ENCODE results near the gene IGF2R.
"Not testable (repeated sequence)": the region's sequence is repeated elsewhere in the genome, so short reads cannot be mapped to it uniquely, and the experiment has no call there.

Gene IGF2R

DNA sequence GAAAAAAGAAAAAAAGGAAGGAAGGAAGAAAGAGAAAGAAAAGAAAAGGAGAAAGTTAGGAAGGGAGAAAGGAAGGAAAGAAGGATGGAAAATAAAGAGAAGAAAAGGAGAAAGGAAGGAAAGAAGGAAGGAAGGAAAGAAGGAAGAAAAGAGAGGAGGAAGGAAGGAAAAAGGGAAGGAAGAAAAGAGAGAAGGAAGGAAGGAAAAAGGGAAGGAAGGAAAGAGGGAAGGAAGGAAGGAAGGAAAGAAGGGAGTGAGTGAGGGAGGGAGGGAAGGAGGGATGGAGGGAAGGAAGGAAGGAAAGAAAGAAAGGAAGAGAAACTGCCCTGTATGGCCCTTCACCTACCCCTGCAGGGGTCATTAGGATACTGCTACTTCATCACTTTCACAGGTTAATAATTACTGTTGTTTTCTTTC, 12.9 kb upstream of the IGF2R start:
- DNase-seq, result no peak

DNA sequence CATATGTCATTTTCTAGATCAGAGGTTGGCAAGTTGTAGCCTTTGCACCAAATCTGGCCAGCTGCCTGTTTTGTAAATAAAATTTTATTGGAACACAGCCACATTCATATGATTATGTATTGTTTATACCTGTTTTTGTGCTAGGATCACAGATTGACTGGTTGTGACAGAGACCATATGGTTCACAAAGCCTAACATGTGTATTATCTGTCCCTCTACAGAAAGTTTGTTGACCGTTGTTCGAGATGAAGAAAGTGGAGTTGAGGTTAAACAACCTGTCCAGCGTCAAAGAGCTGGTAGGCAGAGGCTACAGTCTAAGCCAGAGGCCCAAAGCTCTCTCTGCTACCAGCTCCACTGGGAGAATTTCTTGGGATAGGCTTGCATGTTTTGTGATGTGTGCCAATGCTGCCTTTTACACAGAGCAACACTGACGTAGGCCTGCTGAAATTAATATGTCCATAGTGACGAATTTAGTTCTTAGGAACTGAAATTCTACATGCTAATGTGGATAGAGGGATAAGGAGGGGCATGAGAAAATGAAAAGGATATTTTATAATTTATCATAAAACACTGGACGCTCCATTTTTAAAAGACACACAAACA, 11.7 kb upstream of the IGF2R start:
- no peak for DNase-seq

DNA sequence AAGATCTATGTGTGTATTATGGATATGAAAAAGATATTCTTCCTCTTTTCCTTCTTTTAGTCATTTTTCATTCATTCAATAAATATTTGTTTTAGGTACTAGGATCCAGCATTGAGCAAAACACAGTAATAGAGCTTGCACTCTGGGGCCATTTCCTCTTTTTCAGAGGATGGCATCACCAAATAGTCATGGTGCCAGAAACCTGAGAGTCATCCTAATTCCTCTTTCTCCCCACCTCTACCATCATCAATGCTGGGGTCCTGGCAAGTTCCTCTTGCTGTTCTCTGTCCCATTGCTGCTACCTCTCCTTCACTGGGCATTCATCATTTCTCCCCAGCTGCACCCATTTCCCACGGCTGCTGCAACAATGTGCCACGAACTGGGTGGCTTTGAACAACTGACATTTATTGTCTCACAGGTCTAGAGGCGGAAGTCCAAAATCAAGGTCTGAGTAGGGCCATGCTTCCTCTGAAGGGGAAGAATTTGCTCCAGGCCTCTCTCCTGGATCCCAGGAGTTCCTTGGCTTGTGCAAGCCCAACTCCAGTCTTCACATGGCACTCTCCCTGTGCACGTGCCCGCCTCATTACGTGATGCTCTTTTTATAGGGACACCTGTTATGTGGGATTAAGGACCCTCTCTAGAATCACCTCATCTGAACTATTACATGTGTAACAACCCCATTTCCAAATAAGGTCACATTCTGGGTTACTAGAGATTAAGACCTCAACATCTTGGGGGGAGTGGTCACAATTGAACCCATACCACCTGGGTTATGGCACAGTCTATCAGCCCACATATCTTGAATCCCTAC, 9.5 kb upstream of the IGF2R start:
- no peak for DNase-seq

DNA sequence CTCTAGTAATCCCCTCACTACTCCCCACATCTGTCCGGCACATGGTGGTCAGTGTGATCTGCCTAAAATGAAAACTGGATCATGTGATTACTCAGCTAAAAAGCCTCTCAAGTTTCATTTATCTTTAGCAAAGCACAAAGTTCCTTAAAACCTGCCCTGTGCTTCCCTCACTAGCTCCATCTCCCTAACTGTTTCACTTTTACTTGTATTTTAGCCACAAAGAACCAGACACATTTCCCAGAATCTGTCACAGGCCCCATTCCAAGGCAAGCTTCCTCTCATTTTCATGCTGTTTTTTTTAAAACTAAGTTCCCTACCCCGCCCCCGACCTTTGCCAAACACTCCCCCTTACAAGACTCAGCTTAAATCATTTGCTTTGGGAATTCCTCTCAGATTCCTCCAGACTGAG, 8.9 kb upstream of the IGF2R start:
- DNase-seq, result no peak

DNA sequence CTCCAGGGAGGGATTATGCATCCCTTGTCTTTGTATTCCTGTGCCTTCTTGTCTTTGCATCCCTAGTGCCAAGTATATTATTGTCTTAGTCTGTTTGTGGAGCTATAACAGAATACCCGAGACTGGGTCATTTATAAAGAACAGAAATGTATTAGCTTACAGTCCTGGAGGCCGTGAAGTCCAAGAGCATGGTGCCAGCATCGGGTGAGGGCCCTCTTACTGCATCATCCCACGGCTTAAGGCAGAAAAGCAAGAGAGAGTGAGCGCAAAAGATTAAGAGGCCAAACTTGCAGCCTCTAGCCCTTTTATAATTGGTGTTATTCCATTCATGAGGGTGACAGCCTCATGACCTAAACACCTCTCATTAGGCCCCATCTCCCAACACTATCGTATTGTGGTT, 8.4 kb upstream of the IGF2R start:
- no peak for DNase-seq

DNA sequence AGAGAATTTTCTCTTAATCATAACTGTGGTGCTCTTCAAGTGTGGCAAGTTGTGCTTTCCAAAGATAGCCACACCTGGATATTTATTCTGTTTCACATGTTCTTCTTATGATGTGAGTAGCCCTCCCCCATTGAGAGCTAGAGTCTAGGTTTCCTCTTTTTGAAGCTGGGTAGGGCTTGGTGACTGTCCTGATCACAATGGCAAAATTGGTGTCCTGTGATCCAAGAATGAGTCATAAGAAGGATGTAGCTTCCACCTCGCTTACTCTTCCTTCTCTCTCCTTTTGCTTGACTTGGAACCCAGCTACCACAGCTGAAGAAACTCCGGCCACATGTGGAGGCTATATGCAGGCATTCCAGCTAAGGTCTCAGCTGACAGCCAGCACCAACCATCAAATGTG, 7.4 kb upstream of the IGF2R start:
- no peak for DNase-seq

DNA sequence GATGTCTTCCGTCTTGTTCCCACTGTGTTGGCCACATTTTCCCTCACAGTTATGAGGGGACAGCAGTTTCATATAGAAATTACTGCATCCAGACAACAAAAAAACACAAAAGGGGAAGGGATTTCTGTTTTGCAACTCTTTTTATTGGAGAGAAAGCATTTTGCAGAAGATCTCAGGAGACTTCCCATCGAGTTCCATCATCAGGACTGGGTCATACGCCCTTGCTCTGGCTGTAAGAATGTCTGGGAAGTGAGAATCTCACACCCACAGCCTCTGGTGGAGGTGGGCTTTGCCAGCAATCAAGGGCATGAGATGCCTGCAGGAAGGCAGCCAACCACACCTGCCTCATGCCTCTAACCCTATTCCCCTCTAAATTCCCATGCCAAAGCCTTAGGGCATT, 5.8 kb upstream of the IGF2R start:
- no peak for DNase-seq

DNA sequence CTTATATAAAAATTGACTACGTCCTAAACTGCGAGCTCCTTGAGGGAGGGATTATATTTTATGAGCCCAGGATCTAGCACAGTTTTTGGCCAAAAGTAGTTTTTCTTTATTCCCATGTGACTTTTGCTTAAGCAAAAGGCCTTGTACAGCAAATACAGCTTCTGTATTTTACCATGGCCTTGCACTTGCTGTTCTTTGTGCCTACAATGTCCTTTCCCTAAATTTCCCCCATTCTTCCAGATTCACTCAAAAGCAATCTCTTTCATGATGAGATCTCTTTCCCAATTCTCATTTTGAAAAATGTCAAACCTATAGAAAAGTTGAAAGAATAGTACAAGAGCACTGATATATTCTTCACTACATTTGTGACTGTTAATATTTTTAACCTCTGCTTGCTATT, 4.8 kb upstream of the IGF2R start:
- DNase-seq, result no peak

DNA sequence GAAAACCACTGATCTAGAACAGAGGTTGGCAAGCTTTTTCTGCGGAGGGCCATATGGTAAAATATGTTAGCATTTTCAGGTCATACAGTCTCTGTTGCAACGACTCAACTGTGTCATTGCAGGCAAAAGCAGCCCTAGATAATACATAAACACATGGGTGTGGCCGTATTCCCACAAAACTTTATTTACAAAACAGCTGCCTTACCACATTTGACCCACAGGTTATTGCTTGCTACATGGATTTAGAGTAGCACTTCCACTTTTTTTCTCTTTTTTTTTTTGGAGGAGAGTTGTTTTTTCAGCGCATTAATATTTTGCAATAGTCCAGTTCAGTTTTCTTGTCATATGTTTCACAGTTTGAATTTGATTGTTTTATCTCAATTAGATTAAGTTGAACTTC, 2.5 kb upstream of the IGF2R start:
- no peak for DNase-seq

DNA sequence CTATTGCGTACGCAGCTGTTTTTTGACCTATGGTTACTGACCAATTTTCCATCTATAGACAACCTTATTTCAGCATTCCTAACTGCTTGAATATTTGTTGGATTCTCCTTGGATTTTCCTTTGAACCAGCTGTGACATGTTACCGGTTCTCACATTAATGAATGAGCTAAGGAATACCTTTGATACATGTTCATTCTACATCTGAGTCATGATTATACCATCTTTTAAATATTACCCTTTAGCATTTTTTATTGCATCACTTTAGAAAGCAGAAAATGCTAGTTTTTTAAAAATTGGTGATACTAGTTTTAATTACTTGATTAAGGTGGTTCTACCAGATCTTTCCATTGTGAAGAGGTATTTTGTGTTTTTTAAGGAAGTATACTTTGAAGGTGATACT, 1.9 kb upstream of the IGF2R start:
- no peak for DNase-seq

DNA sequence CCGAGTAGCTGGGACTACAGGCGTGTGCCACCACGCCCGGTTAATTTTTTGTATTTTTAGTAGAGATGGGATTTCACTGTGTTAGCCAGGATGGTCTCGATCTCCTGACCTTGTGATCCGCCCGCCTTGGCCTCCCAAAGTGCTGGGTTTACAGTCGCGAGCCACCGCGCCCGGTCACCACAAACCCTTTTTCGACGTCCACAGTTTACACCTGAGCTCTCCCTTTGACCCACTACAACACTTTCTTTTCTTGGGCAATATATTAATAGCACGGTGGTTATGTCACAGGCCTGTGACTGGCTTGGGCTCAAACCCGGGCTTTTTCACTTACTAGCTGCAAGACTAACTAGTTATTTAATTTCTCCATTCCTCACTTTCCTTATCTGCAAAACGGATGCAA, 1.3 kb upstream of the IGF2R start:
- DNase-seq, result not testable (repeated sequence)

DNA sequence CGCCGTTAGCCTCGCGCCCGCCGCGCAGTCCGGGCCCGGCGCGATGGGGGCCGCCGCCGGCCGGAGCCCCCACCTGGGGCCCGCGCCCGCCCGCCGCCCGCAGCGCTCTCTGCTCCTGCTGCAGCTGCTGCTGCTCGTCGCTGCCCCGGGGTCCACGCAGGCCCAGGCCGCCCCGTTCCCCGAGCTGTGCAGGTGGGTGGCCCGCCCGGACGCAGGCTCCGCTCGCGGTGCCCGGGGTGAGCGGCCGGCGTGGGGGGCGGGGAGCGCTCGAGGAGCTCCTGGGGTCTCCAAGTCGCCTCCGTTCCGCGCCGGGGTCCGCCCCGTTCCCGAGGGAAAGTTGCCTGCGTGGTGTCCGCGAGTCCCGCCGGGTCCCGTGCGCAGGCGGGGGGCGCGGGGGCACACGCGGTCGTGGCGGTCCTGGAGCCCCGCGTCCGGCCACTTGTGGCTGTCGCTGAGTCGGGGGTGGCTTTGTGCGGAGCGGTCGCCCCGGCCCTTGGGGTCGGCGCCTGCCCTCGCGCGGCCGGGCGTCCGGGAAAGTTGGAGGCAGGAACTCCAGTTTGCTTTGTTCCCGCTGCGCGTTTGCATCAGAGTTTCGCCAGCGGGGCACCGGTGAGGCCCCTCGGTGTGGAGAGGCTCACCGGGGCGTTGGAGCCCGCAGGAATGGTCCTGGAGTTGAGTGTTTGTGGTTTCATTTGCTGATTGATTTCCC, 476 bp downstream of the IGF2R start:
- peak; percentile 79 for DNase-seq

DNA sequence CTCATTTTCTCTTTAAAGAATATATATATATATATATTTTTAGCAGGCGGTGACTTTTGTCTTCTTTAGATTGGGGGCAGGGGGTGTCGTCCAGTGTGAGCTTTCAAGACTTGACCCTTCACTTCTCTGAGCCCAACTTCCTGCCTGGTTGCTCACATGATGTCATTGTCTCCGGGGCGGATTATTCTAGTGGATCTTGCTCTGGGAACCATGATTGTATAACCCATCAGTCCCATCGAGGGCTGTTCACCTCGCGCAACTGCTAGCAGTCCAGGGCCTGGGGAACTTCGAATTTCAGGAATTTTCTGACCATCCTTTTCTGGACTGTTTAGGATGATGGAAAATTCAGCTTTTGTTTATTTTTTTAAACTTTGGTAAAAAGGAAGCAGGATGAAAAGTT, 1.0 kb downstream of the IGF2R start:
- no peak for DNase-seq

DNA sequence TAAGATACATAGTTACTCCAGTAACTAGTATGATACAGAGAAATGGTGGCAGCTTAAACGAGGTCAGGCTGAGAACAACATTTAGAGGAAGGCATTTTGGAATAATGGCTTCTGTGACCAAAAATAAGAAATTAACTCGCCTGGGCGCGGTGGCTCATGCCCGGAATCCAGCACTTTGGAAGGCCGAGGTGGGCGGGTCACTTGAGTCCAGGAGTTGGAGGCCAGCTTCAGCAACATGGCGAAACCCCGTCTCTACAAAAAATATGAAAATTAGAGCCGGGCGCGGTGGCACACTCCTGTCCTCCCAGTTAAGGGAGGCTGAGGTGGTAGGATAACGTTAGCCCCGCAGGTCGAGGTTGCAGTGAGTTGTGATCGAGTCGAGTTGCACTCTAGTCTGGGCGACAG, 1.8 kb downstream of the IGF2R start:
- no peak for DNase-seq

DNA sequence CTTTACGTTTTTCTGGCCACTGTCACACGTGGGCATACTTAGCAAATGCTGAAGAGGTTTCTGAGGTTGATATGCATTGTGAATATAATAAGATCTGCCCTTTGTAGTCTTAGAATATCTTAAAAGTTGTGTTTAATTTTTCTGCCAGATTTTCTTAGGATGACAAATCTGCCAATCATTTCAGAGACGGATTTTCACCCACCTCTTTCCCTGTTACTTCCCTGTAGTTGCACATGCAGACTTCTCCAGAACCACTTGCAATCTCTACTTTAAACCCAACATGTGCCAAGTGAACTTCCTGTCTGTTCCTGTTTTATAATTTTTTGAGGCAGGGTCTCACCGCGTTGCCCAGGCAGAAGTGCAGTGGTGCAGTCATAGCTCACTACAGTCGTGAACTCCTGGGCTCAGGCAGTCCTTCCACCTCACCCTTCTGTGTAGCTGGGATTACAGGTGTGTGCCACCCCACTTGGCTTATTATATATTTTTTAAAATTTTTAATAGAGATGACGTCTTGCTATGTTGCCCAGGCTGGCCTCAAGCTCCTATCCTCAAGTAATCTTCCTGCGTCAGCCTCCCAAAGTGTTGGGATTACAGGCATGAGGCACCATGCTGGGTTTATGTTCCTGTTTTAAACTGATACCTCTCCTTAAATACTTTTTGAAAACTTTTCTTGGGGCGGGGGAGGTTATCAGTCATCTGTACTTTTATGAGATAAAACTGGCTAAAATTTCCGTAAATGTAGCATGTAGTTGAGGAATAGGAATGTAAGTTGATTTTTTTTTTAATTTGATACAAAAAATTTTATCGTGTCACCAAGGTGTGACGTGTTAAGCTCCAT, 2.7 kb downstream of the IGF2R start:
- DNase-seq, result no peak

DNA sequence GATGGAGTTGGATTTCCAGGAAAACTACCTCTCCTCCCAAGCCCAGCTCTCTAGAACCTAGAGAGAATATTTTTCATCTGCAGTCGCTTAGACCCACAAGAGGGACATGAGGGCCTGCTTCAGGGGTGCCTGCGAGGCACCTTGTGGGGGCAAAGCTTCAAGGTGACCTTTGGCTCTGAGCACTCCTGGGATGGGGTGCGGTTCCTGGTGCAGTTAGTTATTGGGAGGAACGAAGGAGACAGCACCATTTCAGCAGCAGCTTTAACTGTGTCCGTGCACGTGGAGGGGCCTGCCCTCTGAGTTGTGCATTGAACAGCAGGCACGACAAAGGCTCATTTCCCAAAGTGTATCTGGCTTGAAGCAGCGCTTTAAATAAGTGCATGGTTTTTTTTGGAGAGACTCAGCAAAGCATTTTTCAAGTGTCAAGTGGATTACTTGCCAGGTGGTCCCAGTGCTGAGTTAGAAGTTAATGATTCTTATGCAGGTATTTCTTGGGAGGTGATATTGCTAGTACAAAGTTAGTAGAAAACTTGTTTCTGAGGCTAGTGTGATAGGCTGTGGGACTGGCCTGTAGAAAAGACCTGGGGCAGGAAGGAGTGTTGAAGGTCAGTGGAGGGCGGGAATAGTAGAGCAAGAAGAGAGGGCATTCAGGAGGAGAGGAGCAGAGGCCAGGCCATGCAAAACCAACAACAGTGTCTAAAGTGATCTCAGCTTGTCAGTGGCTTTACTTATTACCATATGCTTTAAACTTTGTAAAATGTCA, 3.8 kb downstream of the IGF2R start:
- DNase-seq, result no peak

DNA sequence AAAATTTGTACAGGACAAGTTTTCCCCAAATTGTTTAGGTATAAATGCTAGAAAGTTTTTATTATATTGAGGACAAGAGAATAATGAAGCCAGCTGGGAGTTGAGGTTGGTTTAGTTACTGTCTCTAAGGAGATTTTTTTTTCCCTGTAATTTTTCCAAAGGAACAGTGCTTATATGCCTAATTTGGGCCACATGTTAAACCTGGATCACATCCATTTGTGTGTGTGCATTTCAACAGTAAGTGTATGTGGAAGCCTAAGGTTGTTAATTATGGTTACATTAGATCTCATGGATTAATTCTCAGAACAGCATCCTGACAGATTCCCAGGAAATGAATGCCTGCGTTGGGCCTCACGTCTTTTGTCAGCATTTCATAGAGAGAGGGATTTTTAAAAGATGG, 4.5 kb downstream of the IGF2R start:
- no peak for DNase-seq

DNA sequence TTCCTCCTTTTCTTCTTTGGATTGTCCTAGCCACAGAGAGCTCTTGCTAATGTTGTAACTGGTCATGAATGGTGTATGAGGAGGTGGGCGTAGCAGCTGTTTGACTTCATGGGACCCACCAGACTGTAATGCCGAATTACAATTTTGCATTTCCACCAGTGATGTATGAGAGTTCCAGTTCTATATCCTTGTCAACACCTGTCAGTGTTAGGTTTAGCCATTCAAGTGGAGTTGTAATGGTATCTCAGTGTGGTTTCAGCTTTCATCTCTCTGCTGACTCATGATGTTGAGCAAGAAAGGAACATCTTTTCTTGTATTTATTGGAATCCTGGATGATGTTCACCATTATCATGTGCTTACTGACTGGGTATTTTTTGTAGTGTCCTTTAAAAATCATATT, 5.1 kb downstream of the IGF2R start:
- DNase-seq, result no peak

DNA sequence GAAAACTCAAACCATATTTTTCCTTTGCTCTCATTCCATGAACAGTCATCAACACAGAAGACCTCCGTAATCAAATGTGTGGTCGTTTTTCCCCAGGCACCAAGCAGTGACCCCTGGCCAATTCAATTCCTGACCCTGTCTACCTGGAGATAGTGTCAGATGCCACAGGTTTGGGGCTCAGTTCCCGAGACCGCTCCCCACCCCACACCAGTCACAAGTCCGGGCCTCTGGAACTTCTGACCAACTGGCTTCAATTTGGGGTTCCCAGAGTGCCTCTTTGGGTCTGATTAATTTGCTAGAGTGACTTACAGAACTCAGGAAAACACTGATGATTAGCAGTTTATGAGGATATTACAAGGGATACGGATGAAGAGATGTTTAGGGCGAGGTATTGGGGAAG, 6.0 kb downstream of the IGF2R start:
- no peak for DNase-seq

DNA sequence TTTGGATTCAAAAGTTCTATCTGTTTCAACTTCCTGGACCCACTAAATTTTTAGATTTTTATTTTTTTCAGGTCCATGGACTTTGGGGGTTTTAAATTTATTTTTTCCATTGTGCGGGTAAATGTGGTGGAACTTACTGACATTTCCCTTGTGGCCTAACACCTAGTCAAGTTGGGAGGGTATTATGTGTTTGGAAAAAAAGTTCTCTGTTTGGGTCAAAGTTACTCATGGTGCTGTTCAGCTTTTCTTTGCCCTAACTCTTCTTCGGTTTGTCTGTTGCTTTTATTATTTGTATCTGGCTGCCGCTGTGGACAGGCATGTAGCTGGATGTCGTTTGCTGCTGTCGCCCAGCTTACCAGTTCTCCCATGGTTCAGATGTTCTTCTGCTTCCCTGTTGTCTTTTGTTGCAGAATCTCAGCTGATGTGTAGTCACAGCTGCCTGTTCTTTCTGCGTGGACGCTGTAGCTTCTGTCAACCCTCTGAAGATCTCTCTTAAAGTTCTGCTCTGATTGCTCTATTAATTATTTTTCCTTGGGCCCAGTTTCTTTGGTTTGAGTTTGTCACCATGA, 7.9 kb downstream of the IGF2R start:
- DNase-seq, result no peak

DNA sequence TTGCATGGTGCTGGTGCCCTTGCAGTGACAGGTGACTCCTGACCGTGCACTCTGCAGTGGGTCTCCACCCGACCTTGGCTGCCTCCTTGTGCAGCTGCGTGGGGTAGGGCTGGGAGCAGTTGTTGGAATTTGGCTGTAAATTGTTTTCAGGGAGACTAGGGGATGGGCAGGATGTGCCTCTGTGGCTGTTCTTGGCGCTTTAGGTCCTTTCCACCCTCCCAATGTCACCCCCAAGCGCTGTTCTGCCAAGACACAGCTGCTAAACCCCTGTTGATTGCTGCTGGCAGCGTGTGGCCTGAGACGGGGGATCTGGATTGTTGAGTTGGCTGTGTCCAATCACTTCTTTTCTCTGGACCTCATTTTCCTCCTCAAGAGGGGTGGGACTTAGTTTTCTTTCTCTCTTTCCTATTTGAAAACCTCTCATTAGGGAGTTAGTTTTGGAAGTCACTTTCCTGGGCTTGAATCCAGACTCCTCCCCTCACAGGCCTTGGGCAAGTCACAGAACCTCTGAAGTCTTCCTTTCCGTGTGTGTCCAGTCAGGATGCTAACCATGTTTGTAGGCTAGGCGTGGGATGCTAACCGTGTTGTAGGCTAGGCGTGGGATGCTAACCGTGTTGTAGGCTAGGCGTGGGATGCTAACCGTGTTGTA, 8.5 kb downstream of the IGF2R start:
- no peak for DNase-seq

DNA sequence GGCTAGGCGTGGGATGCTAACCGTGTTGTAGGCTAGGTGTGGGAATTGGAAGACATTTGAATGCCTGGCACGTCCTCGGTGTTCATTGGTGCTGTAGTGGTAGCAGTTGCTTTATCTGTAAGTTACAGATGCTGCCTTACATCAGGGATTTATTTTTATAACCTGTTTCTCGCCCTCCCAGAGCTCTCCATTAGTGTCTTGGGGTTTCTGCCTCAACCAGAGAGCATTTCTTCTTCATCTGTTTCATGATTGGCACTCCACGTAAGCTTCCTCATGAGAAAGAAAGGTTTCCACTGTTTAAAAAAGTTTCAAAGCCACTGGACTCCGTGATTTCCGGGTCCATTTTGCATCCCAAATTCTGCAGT, 9.0 kb downstream of the IGF2R start:
- DNase-seq, result no peak
